AG08395 (cell line): ENCODE measurements around the gene FOXB1.

Experiments
- DNase-seq: peaks from one replicate; pipeline ENCODE4 v3.0.0; 2012; ENCODE audit warnings: mixed read lengths, low spot score

Gene FOXB1

DNA sequence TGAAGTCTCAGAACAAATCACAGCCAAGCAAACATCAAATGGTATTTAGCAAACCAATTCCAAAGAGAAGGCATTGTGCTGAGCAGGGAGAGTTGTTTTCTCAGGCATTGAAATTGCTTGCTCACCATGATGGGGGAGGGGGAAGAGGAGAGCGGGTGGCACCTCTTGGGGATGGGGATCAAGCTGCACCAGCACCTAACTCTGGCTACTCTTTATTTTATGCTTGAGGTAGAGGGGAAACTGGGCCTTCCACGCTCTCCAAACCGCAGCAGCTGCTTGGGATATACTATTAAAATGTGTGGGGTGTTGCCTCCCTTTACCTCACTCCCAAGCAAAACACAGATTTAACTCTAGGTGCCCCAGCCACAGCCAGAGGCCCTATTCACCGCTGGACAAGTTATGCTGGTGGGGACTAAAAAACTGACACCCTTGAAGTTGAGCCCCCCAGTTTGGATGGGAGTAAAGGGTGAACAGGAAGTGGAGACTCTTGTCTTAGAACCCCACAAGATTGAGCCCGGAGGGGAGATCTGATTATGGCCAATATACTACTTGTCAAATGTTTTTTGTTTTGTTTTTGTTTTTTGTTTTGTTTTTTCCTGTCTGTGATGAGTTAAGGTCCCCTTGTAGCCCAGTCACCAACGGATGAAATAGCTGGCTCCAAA lies 5.0 kb upstream of the FOXB1 start:
- DNase-seq, result no peak

DNA sequence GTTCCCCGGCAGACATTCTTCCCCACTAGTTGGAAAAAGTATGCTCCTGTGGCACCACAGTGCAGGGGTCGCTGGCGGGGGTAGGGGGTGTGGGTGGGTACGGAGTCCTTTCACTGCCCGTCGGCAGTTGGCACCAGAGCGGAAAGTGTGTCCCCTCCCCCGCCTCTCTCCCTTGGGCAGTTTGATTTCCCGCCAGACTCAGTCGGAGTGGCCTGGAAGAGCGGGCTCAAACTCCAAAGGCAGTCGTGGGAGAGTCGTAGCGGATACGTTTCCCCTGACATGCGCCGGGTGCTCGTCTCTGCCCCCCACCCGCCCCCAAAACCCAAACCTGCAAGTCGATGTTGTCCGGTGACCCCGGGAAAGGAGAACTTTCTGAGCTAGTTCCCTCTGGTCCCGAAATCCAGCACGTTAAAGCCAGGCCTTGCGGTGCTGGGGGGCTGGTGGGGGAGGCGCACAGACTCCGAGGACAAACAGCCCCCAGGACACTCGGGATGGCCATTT lies 4.4 kb upstream of the FOXB1 start:
- no peak for DNase-seq

DNA sequence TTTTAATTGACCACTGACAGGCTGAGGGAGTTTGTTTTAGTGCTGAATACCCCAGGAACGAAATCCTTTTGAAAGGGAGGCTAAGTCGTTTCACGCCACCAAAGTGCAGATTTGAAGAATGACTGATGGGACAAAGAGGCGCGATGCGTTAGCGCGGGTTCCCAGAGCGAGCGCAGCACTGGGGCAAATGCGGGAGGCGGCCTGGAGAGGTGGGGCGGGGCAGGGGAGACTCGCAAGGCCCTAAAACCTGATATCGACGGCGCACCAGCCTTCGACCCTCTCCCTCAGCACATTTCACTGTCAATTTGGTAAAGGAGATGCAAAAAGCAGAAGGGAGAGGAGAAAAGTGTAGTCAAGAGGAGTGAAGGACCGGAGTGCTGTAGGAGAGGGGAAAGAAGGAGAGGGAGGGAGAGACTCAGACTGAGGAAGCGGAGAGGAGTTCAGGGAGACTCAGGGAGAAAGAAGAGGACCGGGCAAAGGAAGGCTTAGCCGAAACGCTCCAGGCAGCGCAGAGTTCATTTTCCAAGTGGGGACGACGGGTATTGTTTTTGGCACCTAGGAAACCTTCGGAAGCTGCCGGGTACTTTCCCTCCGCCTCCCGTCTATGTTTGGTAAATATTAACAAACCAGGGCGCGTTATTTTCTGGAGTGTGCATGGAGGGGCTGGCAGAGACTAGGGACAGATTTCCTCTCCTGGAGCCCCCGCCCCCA lies 3.8 kb upstream of the FOXB1 start:
- no peak for DNase-seq

DNA sequence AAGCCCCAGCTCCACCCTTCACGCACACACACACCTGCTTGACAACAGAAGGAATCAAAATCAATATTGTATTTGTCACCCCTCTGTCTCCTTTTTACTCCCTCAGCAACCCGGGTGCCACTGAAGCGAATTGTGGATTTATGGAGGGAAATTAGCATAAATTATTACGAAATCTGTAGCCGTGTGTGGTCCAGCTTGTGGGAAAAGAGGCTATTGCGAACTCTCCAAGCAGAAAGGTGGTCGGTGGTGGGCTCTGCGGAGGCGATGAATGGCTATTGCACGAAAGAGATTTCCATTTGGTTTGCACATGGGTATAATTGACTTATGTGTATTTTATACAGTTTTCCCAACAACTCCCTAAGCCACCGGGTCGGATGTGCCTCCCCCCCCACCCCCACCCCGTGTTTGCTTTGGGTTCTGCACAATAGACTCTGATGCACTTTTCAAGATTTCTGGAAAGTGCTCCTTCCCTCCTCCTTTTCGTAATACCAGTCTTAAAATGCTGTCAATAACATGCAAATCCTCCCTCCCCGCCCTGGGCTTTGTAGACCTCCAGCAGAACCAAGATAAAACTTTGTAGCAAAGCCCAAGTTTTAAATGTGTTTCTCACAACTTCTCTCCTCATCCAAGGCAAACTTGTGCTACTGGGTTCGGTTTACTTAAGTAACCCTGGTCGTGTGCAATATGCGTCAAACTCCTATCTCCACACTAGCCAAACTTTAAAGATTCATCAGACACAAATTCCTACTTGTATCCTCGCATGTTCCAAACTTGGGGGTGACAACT lies 3.1 kb upstream of the FOXB1 start:
- no peak for DNase-seq

DNA sequence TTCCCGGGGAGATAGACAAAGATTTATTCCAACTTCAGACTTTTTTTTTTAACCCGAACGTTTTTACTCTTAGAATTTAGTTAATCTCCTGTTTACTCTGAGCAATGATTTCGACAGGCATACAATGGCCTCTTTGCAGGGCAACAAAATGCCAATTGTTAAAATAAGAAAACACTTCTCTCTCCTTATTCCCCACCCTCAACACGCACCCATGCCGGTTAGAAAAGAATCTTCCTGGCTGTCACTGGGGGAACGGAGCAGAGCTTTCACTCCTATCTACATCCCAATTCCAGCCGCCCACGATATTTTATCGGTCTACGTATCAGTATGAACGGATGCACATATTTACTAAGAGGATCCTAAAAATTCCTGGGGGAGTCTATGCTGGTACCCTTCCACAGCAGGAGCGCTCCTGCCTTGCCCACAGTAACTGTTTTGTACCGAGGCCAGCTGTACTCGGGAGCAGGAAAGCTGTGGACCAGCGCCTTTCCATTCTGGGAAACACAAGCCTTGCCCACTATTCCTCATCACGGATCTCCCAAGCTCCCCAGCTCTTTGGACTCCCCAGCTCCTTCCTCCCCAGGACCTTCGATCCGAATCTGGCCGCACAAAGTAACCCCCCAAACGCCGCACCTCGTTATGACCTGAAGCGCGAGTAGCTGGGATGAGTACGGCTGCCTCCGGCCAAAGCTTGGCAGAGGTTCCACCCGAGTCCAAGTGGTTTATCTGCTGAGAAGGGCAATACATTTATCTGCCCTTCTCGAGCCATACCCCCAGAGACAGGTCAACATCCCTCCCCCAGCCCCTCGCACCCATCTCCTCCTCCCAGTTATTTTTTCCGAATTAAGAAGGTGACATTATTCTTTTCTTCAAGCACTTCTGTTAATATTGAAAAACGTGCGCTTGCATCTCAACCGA lies 2.2 kb upstream of the FOXB1 start:
- no peak for DNase-seq

DNA sequence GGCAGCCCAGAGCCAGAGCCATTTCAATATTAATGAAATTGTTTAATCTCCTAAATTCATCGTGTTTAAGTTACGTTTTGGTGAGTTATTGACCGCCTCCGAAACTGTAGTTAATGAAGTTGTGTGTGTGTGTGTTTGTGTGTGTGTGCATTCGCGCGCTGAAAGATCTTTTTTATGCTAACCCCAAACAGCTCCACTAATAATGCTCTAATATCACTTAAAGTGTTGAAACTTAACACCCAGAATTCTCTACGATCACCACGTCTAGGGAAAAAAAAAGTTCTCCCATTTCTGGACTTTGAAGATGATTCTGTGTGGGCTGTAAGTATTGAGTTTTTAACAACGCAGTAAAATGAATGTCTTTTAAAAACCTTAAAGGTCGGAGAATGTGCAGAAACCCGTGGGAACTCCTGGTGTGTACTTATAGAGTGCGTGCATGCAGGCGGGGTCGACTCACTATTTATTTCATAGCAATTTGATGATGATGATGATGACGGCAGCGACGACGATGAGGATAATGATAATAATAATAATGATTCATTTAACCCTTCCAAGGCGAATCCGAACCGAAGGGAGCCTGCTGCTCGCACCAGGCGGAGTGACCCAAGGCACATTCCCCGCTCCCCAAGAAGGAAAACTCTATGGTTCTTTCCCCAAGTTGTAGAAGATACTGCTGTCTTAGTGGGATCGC lies 1.4 kb upstream of the FOXB1 start:
- no peak for DNase-seq

DNA sequence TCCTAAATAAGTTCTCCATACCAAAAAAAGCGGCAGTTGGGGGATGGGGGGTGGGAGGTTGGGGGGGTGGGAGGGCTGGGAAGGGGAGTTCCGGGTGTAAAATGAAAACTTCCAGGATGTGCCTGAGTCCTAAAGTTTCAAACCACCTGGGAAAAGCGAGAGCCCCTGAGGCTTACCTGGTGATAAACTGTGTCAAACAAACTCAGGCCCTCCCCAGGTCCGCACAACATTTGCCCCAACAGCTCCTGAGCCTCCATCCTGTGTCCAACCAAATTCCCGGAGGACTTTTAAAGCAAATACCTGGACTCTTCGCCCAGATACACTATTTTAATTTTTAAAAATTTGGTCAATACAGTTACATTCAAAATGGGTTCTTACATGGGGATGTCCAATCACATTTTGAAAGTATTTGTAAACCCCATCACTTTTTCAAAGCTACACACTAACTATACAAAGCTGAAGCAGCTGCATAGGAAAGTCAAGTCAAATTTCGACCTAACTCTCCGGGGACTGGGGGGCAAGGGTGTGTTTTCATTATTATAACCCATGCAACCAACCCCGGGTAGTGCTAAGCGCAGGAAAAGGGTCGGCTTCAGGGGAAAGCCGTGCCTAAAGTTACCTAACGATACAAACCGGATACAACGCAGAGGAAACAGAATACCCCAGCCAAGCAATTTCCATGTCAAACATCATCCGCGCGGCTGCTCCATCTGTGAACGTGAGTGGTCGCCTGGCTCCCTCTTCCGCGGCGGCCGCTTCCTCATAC lies 685 bp upstream of the FOXB1 start:
- no peak for DNase-seq

DNA sequence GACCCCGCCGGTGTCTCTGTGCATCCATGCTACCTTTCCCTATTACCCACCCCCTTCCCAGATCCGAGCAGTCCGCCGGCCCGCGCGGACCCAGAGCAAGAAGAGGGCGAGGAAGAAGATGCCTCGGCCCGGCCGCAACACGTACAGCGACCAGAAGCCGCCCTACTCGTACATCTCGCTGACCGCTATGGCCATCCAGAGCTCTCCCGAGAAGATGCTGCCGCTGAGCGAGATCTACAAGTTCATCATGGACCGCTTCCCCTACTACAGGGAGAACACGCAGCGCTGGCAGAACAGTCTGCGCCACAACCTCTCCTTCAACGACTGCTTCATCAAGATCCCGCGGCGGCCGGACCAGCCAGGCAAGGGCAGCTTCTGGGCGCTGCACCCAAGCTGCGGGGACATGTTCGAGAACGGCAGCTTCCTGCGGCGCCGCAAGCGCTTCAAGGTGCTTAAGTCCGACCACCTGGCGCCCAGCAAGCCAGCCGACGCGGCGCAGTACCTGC lies 788 bp downstream of the FOXB1 start:
- DNase-seq, result no peak

DNA sequence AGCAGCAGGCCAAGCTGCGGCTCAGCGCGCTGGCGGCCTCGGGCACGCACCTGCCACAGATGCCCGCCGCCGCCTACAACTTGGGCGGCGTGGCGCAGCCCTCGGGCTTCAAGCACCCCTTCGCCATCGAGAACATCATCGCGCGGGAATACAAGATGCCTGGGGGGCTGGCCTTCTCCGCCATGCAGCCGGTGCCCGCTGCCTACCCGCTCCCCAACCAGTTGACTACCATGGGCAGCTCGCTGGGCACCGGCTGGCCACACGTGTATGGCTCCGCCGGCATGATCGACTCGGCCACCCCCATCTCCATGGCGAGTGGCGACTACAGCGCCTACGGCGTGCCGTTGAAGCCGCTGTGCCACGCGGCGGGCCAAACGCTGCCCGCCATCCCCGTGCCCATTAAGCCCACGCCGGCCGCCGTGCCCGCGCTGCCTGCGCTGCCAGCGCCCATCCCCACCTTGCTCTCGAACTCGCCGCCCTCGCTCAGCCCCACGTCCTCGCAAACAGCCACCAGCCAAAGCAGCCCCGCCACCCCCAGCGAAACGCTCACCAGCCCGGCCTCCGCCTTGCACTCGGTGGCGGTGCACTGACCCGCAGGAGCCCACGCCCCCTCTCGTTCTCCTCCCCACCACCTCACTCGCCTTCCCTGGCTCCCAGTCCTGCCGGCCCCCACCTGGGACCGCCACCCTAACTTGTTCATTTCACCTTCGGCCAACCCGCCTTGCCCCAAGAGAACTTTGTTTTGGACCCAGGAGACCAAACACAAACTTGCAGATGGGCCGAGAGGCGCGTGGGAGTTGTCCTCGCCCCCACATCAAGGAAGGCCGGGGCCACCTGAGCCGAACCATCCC lies 1.5 kb downstream of the FOXB1 start:
- DNase-seq, result no peak

DNA sequence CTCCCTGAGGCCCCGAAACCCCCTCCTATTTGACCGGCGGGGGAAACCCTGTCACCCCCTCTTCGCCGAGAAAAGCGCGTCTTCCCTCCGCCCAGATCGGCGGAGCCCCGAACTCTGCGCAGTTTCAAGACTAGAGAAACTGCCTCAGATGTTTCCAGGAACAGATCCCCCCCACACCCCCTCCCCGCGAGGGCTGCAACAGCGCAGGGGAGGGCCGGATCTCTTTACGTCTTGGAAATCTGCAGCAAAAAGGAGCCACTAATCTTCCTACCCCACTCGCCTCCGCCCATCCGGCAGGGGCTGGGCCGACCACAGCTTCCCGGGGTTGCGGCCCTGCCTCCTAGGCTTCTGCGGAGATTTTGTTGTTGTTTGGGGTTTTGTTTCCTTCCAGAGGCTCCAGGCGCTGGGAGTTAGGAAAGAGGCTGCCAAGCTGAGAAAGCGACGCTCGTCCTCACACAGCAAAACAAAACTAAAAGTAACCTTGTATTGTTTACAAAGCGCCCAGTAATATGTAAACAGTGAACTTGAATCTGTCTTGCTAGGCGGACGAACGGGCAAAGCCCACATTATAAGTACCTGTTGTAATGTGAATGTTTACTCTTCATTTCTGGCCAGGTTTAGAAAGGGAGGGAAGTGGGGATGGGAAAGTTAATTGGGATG lies 2.2 kb downstream of the FOXB1 start:
- peak; percentile 31 for DNase-seq

DNA sequence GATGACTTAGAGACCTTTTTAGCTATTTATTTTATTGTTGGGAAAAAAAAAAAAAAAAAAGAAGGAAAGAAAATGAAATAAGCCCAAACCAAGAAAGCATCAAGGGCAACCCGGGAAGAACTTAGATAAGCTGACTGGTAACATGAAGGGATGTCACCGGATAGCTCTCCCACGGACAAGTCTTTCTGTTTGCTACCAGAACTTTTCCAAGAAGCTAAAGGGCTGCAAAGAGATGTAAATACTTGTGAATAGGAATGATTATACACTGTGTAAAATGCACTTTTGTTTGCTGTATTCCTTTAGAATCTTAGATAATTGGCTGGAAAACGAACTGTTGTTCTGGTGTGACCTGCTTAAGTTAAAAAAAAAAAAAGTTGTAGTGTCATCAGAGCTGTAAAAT lies 2.8 kb downstream of the FOXB1 start:
- DNase-seq, result no peak

DNA sequence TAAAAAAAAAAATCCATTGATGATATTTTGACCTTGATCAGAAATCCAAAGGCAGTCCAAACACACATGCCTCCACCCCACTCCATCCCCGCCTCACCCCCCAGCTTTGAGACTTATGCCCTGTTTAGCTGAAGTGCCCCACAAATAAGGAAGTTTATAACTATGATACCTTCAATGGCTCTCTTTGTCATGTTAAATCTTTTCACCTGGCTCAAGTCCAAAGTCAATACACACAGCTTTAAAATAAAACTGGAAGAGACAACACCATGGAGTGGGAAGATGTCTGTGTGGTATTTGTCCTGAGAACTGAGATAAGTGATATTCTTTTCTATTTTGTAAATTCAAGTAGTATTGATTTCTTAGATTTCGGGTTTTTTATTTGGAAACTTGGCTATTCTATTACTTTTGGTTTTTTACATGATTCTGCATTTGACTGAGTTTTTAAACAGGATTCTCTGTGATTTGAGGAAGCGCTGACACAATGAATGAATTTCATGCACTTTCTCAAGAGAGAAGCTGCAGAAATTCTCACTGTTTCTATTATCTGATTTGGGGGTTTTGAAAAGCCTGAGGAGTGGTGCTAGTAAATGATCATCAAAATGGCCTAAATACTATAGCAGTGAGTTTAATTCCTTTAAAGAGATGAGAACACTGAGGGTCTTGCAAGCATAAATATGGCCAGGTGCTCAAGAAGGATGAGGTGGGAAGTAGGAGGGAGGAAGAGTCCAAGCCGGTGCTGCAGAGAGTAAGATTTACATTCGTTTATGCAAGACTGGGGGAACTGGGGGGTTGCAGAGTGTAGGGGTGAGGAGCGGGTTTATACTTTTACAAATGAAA lies 5.2 kb downstream of the FOXB1 start:
- DNase-seq, result no peak

DNA sequence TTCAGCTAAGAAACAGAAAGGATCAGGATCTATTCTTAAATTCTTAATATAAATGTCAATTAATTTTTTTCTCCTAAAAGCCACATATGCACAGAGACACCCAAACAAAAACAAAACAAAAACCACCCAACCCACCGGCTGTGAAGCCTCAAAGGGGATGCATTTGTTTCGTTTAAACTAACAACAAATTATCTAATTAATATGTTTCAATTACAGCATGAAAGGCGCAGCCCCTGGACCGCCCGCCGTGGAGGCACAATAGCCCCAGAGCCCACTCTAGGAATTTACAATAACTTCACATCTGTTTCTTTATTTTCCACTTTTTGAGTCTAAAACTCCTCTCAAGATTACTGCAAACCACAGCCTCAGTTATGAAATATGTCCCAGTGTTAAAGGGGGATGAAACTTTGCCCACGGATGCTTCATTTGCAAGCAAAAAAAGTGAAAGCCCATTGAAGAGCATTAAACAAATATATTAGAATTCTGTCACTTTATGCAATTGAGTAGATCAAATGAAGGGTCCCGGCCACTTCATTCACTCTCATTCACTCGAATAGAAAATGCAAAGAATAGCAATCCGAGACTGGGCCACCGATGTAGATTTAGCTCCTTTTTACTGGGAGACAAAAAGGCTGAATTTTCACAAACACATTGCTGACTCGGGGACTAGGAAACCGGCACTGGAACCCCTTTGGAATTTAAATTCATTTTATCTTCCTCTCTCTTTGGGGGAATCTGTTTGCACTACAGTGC lies 6.0 kb downstream of the FOXB1 start:
- no peak for DNase-seq

DNA sequence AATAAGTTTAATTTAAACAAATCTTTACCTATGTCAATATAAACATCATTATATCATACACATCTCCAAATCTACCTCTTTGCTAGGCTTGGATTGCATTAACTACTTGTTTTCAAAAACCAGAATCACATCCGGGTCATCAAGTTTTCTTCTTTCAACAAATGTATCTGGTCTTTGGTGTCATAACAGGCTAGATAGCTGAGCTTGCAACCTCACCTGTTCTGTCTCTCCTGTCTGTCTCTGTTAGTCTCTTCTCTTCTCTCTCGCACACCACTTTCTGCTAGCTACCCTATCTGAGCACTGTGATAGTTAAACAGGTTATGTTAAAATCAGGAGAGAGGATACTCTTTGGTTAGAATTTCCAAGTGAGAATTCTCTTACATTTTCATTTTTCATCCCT lies 6.7 kb downstream of the FOXB1 start:
- no peak for DNase-seq

DNA sequence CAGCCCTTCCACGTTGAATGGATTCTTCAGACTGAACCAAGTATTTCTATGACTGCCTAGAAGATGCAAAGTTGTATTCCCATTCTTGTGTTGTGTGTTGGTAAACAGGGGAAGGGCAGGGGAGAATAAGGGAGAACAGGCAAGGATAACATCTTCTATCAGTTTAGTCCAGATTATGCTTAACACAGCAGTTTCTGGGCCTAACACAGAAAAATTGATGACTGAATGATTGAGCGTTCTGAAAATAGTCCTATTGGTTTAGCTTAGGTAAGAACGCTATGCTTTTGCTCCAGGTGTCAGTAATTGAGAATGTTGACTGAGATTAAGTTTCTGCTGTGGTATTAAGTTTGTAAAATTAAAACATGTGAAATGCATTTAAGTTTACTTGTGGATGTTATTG lies 8.6 kb downstream of the FOXB1 start:
- no peak for DNase-seq

DNA sequence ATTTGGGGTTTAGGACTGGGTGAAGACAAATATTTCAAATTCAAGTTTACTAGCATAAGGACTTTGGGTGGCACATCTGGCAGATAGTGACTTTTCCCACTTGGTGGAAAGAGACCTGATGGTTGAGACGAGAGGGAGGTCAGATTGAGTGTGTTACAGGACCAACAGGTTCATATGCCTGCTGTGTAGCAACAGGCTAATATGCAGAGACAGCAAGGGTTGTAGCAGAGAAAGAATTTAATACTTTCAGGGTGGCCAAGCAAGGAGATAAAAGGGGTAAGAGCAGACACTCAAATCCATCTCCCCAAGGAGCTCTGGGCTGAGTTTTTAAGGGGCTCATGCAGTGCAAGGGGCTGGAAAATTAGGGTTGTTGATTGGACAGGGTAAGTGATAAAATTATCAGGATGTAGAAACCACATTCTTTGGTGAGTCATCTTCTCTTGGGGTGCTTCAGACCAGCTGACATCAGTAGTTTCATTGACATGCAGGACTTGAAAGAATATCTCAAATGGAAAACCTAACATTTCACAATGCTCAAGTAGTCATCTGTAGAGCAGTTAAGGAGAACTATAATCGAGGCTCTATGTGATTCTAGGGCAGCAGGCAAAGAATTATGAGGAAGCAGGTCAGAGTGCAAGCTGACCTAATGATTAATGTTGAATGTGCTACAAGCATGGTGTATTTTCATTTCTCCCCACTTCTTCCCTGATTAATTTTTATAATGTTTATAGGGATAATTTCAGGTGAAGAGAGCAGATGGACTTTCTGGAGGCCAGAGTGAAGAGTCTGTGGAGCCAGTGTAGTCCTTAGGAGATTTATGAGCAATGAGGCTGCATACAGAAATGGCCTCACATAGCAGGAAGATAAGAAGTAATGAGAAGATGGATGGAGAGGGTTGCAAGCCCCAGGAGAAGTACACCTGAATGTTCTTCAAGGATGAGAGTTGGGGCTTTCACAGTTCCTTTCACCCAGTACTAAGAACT lies 13.7 kb downstream of the FOXB1 start:
- DNase-seq, result no peak
